ENCODE measurements around the gene PCDH9.

The PCDH9 gene

DNA sequence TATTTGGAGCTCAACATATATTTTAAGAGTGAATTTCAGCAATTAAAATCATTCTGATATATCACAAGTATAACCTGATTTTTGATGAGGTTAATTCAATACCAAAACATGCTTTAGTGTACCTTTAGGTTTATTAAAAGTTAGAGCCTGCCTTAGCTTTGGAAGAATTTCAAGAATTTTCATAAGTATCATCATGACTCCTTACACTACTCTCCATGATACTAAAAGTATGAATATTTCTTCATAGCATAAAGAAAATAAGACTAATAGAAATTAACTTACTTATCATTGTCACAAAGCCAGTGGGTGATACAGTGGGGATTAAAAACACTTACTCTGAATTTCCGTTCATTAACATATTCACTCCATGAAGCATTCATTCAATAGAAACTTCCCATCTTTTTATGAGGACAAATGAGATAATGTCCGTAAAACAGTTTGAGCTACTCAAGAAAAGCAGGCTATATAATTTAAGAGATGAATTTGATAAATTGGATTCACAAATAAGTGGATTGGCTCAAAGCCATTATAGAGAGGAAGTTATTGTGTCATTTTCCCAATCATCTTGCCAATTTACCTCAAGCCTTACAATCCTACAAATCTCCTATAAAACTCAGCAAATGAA lies 214.0 kb downstream of the PCDH9 start:
- DNase-seq = no peak

DNA sequence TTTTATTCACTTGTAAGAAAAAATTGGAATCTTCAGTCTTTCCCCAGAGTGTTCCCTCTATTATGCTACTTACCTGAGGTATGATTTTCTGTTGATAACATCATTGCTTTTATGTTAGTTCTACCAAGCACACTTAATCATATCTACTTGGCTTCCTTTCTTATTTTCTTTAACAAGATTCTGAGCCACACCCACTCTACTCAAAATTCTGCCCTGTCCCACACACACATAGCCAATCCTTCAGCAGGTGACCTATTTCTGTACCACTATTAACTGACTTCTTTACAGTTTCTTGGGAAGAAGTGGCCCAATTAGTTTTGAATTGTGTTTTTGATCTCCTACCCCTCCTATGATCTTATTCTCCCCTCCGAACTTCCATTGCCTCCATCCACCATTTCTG lies 215.7 kb downstream of the PCDH9 start:
- DNase-seq = no peak

DNA sequence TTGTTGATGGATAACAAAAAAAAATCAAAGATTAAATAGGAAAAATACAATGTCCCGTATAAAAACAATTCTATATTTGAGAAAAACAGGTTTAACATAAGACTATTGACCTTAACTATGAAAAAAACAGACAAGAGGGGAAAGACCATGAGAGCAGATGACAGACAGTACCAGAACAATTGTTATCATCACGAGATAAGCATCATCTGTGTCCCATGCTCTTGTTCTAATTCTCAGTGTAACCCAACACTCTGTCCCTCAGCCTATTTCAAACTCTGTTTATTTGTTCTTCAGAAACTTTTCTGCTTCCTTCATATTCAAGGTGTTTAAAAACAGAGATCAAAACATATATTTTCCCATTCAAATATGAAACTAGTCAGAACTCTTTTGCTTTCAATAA lies 216.4 kb downstream of the PCDH9 start:
- DNase-seq = no peak

DNA sequence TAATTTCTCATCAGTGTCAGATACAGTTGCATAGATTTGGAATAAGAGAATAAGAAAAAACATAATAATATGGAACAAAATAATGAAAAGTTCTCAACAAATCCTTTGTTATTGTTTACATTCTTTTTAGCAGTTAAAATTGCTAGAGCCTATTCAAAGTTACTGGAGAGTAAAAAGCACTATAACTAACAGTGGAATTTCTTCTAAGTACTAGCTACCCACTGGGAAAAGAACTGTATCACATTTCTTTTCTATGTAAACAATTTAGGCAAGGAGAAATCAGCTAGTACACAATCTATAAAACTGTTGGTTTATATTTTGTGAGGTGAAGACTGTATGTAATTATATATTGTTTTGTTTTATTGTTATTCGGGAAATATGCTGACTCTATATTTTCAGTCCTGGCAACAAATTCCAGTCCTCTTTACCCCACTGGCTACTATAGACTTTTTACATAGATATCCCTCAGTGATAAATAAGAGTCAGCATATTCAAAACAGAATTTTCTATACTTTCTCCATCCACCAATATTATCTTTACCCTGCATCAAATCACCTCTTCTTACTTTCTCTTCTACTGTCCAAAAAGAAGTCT lies 222.0 kb downstream of the PCDH9 start:
- no peak for DNase-seq

DNA sequence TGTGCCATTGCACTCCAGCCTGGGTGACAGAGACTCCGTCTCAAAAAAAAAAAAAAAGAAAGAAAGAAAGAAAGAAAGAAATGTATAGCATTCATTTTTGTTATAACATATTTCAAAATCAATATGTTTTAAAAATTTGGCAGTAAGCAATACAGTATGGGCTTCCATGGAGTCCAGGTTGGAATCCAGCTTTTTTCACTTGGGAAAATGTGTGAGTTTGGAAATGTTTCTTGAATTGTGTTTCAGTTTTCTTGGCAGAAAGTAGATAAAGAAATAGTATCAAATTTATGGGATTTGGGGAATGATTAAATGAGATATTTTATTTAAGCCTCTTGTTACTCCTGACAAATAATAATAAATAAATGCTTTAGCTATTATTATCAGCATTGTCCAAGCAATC lies 225.6 kb downstream of the PCDH9 start:
- no peak for DNase-seq

DNA sequence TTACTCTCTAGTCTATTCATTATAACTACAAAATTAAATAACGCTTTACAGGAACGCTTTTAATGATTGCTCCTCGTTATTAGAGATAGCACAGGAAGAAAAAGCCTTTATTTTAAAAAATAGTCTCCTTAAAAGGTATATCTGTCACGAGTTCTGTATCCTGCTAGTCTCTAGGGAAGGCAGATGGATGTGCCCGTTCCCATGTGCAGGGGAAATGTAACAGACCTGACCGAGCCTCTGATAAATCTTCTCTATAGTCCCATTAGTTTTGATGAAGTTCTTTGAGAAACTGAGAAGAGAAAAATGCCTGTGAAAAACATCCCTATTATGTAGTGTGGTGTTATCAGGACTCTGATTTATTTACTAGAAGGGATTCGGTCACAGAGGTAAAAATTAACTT lies 226.4 kb downstream of the PCDH9 start:
- no peak for DNase-seq

DNA sequence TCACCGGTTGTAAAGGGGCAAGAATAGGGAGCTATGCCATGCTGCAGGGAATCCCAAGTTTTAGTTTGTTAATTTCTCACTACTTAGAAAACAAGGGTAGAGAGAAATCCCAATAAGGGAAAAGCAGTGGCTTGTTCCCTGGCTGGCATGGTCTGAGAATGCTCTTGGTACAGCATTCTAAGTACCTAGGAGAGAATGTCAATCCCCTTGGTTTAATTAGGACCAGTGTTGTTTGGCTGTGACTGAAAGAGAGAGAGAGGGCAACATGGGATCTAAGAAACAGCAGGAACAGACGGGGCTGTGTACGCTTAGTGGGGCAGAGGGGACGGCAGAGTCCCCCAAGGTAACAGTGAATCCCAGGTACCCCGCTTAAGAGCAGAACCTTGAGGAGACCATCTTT lies 228.8 kb downstream of the PCDH9 start:
- no peak for DNase-seq

DNA sequence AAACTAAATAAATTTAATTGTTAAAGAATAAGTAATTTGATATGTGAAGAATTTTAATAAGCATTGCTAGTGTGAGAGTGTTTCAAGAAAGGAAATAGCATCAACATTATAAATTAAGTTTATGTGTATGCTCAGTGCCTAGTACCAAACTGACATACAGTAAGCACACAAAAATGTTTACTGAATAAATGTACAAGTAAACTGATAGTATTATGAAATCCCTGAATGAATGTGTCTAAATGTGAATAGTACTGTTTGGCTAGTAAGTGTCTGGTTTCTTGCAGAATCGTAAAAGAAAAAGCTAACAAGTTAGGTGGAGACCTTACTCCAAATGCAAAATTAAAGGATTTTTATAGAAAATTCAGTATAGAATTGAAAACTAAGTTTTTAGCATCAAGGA lies 233.6 kb downstream of the PCDH9 start:
- no peak for DNase-seq

DNA sequence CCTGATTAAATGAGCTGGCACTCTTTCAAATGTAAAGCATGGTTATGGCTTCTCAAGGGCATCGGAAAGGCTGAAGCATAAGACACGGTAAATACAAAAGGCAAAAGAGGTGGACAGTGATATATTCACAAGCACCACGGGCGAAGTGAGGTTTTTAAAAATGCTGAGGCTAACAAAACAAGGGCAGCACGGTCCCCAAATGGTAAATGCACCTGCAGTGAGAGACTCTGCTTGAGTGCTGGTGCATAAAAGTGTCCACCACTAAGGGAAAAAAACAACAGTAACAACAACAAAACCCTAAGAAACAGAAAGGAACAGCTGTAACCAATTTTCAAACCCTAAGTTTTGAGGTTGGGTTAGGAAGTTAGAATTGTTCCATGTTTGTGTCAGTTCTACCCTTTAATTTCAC lies 234.9 kb downstream of the PCDH9 start:
- DNase-seq = no peak

DNA sequence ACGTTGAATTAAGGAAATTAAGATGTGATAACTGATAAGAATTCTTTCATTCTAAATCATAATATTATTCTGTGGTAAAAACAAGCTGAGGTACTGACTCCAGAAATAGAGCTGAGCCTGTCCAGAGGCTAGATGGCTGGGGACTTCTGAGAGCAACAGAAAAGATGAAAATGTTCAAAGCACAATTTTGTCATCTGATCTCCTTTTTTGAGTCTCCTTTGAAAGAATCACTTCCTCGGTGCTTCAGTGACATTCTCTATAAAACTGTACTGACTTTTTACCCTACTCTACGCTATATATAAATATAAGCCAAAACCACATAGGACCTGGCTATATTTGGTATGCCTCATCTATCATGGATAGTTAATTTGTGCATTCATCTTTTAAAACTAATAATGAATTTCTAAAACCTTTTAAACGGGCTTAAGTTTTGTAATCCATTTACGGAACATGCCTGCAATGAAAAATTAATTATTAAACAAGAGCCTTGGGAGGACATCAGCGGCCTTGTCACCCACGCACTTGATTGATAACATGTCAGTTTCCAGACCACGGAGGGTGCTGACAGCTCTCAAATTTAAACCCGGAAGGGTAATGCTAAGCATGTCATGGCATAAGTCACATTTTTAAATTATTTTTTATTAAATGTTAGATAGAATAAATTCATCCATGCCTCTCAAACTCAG lies 235.5 kb downstream of the PCDH9 start:
- no peak for DNase-seq

DNA sequence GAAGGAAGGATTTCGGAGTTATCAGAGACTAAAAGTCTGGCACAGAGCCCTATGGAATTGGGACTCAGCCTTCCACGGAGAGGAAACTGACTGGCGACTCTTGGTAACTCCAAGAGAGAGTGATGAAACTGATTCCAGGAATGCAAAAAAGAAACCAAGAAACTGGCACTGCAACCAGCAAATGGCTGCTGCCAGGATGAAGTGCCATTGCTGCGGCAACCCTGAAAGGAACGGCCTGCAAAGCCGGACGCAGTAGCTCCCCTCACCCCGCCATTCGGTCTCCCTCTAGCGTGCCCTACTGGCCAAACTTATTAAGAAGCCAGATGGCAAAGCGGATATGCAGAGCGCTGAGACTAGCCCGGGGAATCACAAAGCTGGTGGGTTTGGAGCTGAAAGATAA lies 236.0 kb downstream of the PCDH9 start:
- DNase-seq = no peak

DNA sequence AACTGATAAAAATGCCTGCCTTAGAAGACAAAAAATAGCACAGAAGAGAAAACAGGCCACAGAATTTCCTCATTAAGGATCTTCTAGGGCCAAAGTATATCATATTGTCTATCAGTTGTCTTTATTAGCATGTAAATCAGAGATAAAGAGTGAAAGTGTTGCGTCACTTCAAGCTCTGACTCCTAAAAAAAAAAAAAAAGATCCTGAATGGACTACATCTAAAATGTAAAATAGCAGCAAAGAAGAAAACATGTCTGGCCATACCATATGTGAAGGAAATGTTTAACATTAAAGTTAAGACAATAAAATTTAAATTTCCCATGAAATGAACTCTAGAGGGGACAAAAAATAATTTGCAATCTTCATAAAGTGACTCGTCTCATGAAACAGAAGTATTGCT lies 237.4 kb downstream of the PCDH9 start:
- no peak for DNase-seq

DNA sequence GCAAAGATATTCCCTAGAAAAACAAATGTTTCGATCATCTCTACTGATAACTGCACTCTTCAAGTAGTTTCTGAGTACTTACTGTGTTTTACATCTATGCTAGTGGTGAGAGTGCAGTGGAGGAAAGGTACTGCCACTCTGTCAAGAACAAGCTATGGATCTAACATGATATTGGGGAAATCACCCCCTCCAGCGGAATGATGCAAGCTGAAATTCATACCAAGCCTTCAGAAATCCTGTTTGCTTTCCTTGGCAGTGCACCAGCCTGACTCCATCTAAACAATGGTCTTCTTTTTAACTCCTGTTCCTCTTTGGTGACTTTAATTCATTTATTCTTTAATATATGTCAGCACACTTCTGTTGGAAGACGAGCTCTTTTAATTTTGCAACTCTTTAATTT lies 238.0 kb downstream of the PCDH9 start:
- DNase-seq = no peak

DNA sequence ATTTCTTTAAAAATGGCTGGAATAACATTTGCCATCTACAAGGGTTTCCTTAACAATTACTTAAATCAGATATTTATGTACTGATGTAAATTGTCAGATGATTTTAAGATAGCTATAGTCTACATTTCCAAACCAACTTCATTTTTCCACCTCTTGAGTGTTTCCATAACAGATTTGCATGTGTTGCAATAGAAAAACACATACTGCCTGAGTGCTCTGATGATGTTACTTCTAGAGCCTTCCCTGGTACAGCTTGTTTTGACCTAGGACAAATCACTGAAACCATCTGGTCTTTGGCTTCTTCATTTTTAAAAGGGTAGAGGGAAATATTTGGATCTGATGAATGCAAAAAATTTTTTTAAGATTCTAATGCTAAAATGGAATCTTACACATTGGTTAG lies 245.9 kb downstream of the PCDH9 start:
- DNase-seq = no peak

DNA sequence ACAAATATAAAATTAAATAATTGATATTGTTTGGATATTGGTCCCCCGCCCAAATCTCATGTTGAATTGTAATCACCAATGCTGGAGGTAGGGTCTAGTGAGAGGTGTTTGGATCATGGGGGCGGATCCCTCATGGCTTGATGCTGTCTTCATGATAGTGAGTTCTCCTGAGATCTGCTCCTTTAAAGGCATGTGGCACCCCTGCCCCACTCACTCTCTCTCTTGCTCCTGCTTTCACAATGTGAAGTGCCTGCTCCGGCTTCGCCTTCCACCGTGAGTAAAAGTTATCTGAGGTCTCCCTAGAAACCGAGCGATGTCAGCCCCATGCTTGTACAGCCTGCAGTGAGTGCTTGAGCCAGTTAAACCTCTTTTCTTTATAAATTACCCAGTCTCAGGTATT lies 248.2 kb downstream of the PCDH9 start:
- DNase-seq = no peak

DNA sequence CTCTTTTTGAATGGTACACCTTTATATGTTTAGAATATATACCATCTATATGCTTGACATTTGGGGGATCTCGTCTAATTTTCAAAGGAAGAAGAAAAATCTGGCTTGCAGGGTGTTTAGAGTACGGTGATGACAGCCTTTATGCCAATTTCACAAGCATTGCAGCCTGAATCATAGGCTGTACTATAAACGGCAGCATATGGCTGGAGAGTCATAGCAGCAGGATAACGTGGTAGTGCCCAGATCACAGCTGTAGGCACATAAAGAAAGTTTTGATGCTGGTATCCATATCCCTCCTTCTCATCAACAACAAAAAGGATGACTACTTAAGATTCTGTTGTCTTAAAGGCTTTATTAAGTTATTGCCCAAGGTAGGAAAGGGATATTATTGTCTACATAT lies 253.0 kb downstream of the PCDH9 start:
- DNase-seq = no peak

DNA sequence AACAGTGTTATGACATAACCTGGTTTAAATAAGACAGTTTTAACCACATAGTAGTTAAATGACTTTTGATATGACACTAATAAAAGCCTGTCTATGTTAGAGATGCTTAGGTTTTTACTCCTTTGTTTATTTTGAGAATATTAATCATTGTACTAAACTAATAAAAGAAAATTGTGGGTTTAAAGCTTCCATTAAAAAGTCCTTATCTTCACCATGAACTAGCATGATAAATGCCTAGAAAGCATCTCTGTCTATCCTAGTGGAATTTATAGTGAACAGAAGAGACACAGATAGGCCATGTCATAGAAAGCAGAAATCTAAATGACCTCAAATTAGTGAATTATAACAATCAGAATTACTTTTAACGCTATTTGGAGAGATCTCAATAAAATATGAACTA lies 255.2 kb downstream of the PCDH9 start:
- no peak for DNase-seq

DNA sequence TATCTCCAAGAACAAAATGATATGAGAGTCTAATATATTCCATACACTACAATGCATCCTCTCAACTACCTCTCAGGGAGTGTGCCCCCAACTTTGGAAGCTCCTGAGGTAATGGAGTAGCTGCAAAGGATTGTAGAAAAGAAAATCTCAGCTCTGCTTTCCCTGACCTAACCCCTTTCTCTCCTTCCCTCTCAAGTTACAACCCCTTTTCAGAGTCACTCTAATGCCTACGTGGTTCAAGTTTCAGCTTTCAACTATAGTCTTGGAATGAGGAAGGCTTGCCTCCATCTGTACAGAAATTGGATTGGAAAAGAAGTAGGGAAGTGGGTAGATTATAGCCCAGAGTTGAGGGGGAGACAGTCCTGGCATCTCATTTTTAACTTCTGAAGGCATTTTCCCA lies 256.0 kb downstream of the PCDH9 start:
- no peak for DNase-seq

DNA sequence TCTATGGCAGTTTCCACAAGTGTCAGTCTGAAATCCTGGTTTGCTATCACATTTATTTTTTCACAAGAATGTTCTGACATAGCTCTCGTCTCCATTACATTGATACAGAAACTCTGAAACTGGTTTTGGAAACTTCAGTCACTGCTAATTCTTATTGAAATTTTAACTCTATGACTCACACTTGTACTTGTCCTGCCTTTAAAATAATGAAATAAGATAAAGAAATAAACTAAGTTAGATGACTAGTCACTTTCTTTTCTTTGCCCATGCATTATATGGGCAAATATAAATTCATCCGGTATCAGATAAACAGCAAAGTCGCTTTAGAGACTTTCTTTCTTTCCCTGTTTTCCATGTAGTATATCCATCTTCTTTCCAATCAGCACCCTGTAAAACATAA lies 257.5 kb downstream of the PCDH9 start:
- no peak for DNase-seq

DNA sequence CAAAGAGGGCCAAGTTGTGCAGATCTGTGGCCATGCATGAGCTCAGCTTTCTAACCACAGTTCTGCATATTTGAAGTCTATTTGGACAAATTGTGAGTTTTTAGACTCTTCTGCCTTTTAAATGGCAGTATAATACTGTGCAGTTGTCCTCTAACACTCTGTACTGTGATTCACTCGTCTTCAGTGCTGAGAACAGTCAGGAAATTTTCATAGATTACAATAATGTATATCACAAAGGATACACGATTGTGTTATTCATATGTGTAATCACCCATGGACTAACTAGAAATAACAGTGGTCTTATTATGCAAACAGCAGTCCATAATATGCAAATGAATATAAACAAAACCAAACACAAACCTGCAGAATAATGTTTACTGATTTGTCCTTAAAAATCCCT lies 259.1 kb downstream of the PCDH9 start:
- no peak for DNase-seq

DNA sequence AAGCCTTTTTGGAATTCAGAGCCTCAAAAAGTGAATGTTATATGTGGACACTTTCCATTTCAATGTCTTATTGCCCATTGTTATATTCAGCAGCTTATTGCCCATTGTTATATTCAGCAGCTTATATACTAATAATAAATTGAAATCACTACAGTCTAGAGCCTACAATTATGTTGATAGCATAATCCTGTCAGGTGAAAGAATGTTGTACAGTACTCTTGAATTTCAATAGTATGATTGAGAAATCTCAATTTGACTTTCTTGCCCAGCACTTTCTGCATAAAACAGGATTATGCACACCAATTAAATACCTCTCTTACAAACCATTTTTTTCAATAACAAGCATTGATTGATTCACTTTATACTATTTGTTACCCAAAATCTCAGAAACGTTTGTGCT lies 260.8 kb downstream of the PCDH9 start:
- no peak for DNase-seq

DNA sequence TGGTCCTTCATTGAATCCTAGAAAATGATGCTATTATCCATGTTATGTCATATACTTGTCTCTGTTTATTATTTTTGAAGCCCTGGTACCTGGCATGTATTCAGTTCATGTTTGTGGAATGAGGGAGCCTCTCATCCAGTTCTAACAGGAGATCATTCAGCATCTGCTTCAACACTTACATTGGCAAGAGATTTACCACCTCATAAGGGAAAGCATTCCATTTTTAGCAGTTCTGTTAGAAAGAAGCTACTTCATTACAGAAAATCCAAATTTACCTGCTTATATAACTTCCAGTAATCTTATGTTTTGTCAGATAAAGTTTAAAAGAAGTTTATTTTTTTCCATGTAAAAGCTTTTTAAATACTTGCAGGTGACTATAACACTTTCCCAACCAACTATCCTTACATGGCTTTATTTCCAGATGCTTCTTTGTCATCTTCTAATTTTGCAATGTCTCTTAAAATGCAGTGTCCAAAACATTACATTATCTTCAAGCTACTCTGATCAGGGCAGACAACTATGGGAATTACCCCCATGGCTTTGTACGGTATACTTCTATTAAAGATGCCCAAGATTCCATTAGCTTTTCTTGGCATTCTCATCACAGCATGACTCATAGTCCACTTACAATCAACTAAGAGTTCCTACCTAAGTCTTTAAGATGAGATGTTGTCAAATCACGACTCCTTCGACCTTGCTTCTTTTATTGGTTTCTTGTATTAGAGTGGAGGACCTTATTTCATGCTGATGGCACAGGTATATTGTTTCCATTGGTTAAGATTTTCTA lies 262.1 kb downstream of the PCDH9 start:
- DNase-seq = no peak

DNA sequence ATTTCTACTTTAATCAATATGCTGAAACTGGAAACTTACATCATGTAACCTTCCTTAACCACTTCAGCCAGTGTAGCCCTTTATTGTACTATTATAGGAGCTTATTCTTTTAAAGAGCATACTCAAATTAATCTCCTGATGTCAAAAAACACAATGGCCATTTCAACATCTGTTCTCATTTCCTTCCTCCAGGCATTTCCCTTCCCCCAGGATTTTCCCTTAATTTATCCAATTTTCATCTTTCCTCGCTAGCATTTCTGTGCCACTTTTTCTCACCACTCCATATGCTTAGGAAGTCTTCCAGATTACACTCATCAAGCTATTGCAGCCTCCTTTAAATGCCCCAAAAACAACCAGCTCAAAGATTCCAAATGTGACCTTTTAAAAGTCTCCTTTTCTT lies 265.0 kb downstream of the PCDH9 start:
- DNase-seq = no peak

DNA sequence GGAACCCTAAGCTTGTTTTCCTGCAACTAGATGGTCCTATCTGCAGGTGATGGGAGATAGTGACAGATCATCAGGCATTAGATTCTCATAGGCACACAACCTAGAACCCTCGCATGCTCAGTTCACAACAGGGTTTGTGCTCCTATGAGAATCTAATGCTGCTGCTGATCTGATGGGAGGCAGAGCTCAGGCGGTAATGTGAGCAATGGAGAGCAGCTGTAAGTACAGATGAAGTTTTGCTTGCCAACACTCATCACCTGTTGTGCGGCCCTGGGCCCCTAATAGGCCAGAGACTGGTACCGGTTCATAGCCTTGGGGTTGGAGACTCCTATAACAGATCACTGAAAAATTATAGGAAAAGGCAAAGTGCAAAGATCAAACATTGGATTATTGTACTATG lies 267.2 kb downstream of the PCDH9 start:
- no peak for DNase-seq
